Measurements from ENCODE around the gene DEPDC4.
A peak's percentile ranks its signal among the peaks of the same experiment; 100 is the strongest.
"Not testable (repeated sequence)": the region's sequence is repeated elsewhere in the genome, so short reads cannot be mapped to it uniquely, and the experiment has no call there.

DEPDC4 gene

GRCh38 chr12:100243137-100243536, 23.7 kb downstream of the DEPDC4 start:
- DNase-seq (ENCODE audit: extremely low read depth, low read depth): no peak
- TF ChIP-seq, protein P1, sequence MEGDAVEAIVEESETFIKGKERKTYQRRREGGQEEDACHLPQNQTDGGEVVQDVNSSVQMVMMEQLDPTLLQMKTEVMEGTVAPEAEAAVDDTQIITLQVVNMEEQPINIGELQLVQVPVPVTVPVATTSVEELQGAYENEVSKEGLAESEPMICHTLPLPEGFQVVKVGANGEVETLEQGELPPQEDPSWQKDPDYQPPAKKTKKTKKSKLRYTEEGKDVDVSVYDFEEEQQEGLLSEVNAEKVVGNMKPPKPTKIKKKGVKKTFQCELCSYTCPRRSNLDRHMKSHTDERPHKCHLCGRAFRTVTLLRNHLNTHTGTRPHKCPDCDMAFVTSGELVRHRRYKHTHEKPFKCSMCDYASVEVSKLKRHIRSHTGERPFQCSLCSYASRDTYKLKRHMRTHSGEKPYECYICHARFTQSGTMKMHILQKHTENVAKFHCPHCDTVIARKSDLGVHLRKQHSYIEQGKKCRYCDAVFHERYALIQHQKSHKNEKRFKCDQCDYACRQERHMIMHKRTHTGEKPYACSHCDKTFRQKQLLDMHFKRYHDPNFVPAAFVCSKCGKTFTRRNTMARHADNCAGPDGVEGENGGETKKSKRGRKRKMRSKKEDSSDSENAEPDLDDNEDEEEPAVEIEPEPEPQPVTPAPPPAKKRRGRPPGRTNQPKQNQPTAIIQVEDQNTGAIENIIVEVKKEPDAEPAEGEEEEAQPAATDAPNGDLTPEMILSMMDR (IDR thresholded peaks at IDR 0.05; ENCODE audit: low read depth, low read length, missing control alignments): no peak
- H3K4me3 ChIP-seq (replicated peaks; ENCODE audit: low read depth, low read length): no peak overlapping the region

DNA sequence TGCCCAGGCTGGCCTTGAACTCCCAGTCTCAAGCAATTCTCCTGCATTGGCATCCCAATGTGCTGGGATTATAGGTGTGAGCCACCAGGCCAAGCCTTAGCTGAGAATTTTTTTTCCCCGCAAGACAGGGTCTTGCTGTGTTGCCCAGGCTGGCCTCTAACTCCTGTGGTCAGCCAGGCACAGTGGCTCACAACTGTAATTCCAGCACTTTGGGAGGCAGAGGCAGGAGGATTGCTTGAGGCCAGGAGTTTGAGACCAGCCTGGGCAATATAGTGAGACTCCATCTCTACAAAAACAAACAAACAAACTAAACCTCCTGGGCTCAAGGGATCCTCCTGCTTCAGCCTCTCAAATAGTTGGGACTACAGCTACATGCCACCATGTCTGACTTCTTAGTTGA, 27.3 kb downstream of the DEPDC4 start:
- DNase-seq (ENCODE audit: extremely low read depth, low read depth): no peak
- TF ChIP-seq, protein P1 (IDR thresholded peaks at IDR 0.05; ENCODE audit: low read depth, low read length, missing control alignments): no peak
- H3K4me3 ChIP-seq (replicated peaks; ENCODE audit: low read depth, low read length): no peak overlapping the region

- no peak for DNase-seq (ENCODE audit: extremely low read depth, low read depth)
- TF ChIP-seq, protein P1 (IDR thresholded peaks at IDR 0.05; ENCODE audit: low read depth, low read length, missing control alignments): no peak
- H3K4me3 ChIP-seq (replicated peaks; ENCODE audit: low read depth, low read length): no peak overlapping the region
Observed at GRCh38 chr12:100238801-100239200, 28.1 kb downstream of the DEPDC4 start.

GRCh38 chr12:100234591-100235304, 32.1 kb downstream of the DEPDC4 start:
- TF ChIP-seq, protein P1 (IDR thresholded peaks at IDR 0.05; ENCODE audit: low read depth, low read length, missing control alignments): peak; percentile 58
- no peak overlapping the region for H3K4me3 ChIP-seq (replicated peaks; ENCODE audit: low read depth, low read length)

GRCh38 chr12:100234166-100234565, 32.7 kb downstream of the DEPDC4 start:
- TF ChIP-seq, protein P1 (IDR thresholded peaks at IDR 0.05; ENCODE audit: low read depth, low read length, missing control alignments): no peak
- H3K4me3 ChIP-seq (replicated peaks; ENCODE audit: low read depth, low read length): no peak overlapping the region

More at GRCh38 chr12:100234591-100235304, 32.1 kb downstream of the DEPDC4 start:
- peak; percentile 26 for DNase-seq (ENCODE audit: extremely low read depth, low read depth)

GRCh38 chr12:100231873-100232272, 35.0 kb downstream of the DEPDC4 start:
- not testable (repeated sequence) for DNase-seq (ENCODE audit: extremely low read depth, low read depth); H3K4me3 ChIP-seq (replicated peaks; ENCODE audit: low read depth, low read length)

More at GRCh38 chr12:100234166-100234565, 32.7 kb downstream of the DEPDC4 start:
- DNase-seq (ENCODE audit: extremely low read depth, low read depth): peak; percentile 22

DNA sequence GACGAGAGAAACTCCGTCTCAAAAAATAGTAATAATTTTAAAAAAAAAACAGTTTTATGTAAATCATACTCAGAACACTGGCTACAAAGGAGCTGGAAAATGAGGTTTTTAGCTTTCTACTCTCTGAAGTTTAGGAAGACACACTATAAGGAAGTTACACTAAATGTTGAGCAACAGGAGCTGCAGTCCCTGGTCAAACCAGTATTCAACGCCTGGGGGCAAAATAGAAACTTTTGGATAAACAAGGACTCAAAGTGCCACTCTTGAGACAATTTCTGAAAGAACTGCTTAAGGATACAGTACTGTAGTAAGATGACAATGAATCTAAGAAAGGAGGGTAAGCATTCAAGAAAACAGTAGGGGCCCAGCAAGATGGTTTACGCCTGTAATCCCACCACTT, 37.0 kb downstream of the DEPDC4 start:
- DNase-seq (ENCODE audit: extremely low read depth, low read depth): no peak
- H3K4me3 ChIP-seq (replicated peaks; ENCODE audit: low read depth, low read length): no peak overlapping the region

More for the DNA sequence above, 37.0 kb downstream of the DEPDC4 start:
- TF ChIP-seq, protein P1 (IDR thresholded peaks at IDR 0.05; ENCODE audit: low read depth, low read length, missing control alignments): no peak

All from HFF-Myc (cell line).